GM18907 (cell line): Measurements from ENCODE around the gene SMAD3.

Experiments
- ATAC-seq: cut with Tn5 transposase; IDR thresholded peaks from one replicate; pipeline ENCODE4 v1.9.1; 2021; ENCODE audit warnings: mild to moderate bottlenecking, moderate library complexity; ENCODE audit not compliant: unreplicated experiment

SMAD3 gene

GRCh38 chr15:67216859-67217258 is 151.5 kb downstream of the SMAD3 start:
- ATAC-seq: no peak

- ATAC-seq: no peak
These were observed 153.0 kb downstream of the SMAD3 start for GRCh38 chr15:67218428-67218827.

GRCh38 chr15:67219288-67219687 is 153.9 kb downstream of the SMAD3 start:
- ATAC-seq: no peak

GRCh38 chr15:67224889-67225288 is 159.5 kb downstream of the SMAD3 start:
- no peak for ATAC-seq

- no peak for ATAC-seq
These were observed 159.9 kb downstream of the SMAD3 start for GRCh38 chr15:67225336-67225735.

GRCh38 chr15:67227431-67227830 is 162.0 kb downstream of the SMAD3 start:
- ATAC-seq: no peak

- ATAC-seq: no peak
These were observed 162.4 kb downstream of the SMAD3 start for GRCh38 chr15:67227846-67228245.

- ATAC-seq: no peak
These were observed 162.9 kb downstream of the SMAD3 start for GRCh38 chr15:67228286-67228685.

- no peak for ATAC-seq
These were observed 165.1 kb downstream of the SMAD3 start for GRCh38 chr15:67230504-67230903.

GRCh38 chr15:67232591-67232990 is 167.2 kb downstream of the SMAD3 start:
- ATAC-seq: no peak

GRCh38 chr15:67240235-67241131 is 175.1 kb downstream of the SMAD3 start:
- ATAC-seq: no peak

- peak; percentile 86 for ATAC-seq
These were observed 175.9 kb downstream of the SMAD3 start for GRCh38 chr15:67241132-67241855.

- ATAC-seq: no peak
These were observed 177.3 kb downstream of the SMAD3 start for GRCh38 chr15:67242708-67243111.
